Measurements from ENCODE around the gene DNAI2.

DNAI2 gene

DNA sequence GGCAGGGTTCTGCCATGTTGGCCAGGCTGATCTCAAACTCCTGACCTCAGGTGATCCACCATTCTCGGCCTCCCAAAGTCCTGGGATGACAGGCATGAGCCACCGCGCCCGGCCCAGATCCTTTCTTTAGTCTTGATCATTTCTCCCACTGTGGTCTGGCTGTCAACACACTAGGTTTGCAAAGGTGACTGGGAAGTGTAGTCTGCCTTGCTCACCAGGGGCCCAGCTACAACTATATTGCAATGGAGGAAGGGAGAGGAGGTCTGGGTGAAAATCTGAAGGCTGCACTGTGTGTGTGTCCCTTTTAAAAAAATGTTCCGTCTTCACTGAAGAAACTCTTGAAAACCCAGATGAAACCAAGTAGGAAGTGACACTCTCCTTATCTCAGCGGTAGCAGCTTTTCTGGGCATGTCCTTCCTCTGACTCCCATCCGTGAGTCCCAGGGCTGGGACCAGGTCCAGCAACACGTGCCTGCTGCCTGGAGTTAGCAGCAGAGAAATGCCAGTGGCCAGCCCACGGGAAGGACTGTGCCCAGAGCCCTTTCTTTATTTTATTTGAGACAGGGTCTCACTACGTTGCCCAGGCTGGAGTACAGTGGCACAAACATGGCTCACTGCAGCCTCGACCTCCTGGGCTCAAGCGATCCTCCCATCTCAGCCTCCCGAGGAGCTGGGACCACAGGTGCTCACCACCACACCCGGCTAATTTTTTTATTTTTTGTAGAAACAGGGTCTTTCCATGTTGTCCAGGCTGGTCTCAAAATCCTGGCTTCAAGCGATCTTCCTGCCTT is 34.1 kb downstream of the DNAI2 start:
- no peak for FAIRE-seq

DNA sequence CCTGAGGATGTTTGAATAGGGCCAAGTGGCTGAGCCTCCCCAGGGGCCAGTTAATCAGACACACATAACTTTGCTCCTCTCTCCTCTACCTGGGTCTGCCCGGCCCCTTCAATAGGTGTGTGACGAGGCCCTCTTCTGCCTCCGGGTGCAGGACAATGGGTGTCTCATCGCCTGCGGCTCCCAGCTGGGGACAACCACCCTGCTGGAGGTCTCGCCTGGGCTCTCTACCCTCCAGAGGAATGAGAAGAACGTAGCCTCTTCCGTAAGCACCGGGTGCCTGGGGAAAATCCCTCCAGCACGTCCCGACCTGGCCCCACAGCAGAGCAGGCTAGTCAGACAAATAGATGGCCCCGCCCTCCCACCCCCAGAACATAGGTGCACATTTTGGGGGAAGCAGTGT is 35.9 kb downstream of the DNAI2 start:
- no peak for FAIRE-seq

DNA sequence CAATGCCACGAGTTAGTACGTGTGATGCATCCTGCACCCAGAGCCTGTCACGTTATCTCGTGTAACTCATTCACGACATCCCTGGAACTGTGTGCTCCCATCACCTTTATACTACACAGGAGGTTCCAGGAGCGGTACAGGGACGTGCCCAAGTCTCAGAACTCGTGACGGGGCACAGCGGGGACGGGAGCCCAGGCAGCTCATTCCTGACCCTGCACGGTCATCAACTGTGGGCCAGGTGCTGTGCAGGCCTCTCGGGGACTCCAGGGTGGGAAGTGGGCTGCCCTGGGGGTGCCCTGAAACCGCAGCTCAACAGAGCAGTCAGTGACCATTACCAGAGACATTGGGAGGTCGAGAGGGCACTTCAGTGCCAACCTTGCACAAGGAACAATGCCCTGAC is 40.8 kb downstream of the DNAI2 start:
- FAIRE-seq = no peak

DNA sequence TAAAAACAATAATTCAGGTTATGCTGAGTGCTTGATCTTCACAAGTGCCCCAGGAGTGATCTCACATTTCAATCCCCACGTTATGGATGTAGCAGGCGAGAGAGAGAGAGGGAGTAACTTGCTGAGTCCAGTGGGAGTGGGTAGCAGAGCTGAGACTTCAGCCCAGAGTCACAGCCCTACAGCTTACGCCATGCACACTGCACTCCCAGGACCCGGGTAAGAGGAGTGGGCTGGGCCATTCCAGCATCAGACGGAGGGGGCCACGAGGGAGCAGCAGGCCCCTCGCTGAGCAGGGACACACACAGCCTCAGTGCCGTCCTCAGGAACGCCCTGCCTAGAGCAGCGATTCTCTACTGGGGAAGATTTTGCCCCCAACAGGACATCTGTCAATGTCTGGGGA is 42.2 kb downstream of the DNAI2 start:
- FAIRE-seq = no peak

DNA sequence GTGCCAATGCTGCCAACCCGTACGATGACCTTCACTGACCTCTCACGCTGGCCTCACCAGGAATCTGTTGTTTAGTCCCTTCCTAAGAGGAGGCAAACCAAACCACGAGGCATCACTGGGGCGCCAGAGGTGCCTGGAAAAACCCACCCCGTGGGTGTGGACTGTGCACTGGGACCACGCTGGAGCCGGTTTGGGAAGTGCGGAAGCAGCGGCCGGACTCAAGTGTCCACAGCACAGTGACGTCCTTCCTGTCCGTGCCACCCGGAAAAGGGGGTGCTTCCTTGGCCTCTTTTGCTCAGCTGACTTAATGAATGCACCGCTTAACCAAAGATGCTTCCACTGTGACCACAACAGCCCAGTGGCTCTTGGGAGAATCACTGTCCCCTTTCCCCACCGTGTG is 43.0 kb downstream of the DNAI2 start:
- FAIRE-seq = no peak

DNA sequence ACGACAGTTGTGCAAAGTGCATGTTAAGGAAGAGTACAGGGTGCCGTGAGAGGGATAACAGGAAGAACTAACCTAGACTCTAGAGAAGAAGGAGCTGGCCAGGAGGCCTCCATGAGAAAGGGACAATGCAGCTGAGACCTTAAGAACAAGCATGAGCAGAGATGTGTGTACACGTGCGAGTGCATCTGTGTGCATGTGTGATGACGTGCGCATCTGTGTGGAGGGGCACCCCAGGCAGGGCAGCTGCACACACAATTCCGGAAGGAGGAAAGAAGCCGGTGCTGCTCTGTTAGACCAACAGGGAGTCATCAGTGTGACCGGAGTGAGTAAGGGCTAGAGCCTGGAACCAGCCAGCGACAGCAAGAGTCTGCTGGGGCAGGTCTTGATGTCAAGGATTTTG is 44.4 kb downstream of the DNAI2 start:
- FAIRE-seq = no peak

DNA sequence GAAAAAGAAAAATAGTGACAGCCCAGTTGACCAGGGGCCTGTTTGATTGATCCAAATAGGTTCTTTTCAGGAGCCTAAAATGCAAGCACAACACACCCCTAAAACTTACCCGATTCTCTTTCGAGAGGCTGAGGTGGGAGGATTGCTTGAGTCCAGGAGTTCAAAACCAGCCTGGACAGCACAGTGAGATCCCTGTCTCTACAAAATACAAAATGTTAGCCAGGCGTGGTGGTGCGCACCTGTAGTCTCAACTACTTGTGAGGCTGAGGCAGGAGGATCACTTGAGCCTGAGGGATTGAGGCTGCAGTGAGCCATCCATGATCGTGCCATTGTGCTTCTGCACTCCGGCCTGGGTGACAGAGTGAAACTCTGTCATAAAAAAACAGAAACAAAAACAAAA is 50.5 kb downstream of the DNAI2 start:
- FAIRE-seq = no peak

DNA sequence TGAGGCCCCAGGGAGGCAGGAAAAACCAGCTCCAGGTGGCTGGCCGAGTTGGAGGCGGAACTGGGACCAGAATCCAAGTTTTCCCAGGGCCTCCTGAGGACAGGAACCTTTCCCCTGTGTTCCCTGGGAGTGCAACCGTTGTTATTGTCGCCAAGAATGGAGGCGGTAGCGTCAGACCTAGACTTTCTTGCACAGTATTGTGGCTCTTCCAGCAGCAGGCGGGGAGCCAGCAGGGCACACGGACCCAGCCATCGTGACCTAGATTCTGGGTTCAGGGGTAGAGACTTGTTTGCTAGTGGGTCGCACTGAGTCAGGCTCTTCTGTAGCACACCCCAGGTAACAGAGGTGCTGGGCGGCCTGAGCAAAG is 51.3 kb downstream of the DNAI2 start:
- no peak for FAIRE-seq

DNA sequence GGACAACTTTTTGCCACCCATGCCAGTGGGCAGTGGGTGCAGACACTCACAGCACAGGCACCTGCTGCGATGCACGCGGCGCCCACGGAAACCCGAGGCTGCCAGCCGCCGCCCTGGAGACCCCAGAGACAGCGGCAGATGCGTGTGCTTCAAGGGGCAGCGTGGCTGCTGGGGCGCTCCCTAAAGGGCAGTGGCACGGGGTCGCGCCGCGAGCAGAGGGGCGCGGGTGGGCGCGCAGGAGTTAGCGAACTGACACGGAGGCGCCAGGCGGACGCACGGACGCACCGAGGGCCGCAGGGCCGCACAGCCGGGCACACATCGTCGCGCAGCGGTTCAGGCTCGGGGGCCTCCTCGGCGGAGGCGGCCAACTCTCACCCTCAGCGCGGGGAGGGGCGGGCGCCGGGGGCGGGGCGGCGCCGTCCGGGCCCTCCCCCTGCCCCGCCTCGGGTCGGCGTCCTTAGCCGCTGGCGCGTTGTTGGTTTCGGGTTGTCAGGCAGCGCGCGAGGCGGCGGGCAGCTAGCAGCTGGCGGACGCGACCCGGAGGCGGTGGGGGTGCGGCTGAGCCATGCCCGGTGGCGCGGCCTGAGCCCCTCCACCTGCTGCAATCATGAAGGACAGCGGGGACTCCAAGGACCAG is 51.8 kb downstream of the DNAI2 start, which contains the start of gene KIF19:
KIF19 (plus strand) TSS at position 484 of the 637 bp plus-strand sequence; CDS start at position 608, 124 bp downstream.
- FAIRE-seq = no peak

DNA sequence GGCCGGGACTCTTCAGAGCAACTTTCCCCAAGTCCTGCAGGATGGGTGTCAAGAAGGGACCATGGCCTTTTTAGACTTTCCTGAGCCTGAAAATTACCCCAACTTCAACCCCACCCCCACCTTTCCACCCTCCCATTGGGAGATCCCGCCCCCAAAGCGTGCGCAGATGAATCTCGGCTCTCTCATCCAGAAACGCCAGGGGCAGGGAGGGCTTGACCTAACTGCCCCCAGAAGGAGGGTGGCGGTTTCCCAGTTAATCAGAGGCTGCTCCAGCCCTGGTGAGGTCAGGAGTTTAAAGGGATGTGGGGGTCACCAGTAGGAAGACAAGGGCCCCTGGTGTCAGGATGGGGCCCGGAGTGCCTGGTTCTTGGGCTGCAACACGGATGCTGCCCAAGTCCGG is 52.5 kb downstream of the DNAI2 start:
- FAIRE-seq = no peak

DNA sequence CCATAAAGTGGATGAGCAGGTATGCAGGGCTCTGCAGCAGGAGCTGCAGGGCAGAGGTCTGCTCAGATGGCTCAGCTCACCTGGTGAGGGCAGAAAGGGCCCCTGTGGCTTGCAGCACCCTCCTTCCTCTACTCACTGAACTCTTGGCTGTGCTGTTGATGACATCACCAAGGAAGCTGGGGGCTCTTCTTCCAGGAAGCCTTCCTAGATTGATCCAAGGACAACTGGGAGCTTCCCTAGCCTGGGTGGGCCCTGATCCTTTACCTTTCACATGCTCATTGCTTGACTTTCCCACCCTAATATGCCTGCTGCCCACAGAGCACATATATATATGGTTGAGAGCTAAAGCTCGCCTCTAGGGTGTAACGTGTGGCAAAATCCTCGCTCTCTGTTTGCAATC is 54.5 kb downstream of the DNAI2 start:
- no peak for FAIRE-seq

DNA sequence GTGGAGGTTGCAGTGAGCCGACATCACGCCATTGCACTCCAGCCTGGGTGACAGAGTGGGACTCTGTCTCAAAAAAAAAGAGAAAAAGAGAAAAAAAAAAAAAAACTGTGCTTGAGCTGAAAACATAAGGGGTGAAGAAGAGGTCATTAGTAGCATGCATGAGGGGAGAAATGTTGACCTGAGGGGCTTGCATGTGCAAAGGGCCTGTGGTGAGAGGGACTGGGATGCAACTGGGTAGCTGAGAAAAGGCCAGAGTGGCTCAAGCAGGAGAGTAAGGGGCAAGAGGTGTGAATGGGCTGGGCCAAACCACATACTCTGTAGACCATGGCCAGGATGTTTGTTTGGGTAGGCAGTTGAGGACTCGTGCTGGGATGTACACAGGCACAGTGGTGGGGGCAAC is 55.3 kb downstream of the DNAI2 start:
- no peak for FAIRE-seq

DNA sequence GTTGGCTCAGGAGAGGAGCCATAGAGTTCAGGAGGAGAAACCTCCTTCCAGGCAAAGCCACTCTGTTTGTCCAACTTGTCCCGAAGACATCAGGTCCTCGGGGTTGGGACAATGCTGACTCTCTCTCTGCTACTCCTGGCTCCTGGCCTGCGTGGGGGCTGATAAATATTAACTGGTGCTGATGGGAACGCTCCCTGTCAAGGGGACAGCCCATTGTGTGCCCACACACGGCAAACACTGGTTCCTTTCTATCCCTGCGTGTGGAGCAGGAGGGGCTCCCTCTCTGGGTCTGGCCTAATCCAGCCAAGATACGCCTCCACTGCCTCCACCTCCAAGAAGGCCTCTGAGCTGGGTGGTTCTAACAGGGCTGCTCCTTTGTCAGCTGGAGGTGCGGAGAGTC is 56.4 kb downstream of the DNAI2 start:
- FAIRE-seq = no peak

DNA sequence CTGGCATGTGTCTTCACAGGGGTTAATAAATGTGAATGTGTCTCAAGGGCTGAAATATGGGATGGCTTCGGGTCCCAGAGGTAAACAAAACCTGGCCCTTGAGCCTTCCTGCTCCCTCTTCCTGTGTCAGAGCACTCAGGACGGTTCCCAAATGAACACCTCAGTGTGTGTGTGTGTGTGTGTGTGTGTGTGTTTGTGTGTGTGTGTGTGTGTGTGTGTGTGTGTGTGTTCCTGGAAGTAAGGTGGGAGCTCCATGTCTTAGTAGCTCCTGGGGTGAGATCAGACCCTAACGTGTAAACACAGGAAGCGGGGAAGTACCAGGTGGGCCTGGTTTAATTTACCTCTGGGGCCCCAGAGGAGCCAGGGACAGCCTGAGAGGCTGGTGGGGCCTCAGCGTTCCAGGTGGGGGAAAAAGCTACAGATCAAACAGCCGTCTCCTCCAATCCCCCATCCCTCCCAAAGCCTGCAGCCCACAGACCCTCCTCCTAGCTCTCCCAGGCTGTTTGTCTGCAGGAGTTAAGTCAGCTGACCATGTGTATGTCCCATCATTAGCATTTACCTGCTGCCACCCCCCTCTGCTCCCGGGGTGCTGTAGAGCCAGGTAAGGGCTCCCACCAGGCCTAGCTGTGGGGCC is 58.1 kb downstream of the DNAI2 start:
- FAIRE-seq = no peak

DNA sequence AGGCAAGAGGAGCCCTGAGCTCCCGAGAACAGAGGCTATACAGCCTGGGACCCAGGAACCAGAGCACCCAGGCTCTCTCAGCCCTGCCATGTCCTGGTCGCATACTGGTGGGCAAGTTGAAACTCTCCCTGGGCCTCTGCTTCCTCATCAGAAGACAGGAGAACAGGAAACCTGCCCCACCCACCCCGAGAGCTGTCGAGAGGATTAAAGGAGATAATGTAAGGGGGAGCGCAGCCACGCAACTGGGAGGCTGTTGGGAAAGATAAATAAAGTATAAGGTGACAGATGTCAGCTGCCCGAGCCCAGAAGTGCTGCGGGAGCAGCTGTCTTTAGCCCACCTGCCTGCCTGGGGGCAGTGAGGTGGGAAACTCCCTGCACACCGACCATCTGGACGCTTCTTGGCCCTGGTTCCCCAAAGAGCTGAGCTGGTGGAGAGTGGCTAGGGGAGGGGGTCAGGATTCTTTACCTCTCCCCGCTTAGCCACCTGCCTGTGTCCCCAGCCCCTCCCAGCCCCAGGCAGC is 58.8 kb downstream of the DNAI2 start:
- no peak for FAIRE-seq

DNA sequence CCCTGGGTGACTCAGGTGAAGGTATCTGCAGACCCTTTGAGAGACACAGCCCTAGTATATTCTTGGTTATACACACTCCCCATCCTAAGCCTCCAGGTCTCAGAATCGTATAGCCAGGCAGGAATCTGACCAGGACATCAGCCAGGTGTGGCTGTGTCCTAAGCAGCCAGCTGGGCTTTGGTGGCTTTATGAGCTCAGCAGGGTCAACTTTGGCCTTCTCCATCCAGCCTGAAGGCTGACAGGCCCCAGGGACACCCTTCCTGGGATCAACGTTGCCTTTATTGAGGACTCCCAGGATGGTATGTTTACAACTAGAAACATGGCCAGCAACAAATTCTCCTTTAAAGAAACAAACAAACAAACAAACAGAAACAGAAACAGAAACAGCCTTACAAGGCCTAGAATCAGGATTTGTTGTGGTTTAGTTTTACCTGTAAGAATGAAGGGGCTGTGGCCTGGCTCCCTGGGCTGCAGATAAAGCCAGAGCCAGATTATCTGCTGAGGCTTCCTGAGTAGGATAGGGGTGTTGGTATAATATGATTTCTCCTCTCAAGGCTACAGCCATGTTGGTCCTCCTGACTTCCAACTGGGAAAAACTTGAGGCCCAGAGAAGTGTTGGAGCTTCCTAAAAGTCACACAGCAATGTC is 60.5 kb downstream of the DNAI2 start:
- no peak for FAIRE-seq

DNA sequence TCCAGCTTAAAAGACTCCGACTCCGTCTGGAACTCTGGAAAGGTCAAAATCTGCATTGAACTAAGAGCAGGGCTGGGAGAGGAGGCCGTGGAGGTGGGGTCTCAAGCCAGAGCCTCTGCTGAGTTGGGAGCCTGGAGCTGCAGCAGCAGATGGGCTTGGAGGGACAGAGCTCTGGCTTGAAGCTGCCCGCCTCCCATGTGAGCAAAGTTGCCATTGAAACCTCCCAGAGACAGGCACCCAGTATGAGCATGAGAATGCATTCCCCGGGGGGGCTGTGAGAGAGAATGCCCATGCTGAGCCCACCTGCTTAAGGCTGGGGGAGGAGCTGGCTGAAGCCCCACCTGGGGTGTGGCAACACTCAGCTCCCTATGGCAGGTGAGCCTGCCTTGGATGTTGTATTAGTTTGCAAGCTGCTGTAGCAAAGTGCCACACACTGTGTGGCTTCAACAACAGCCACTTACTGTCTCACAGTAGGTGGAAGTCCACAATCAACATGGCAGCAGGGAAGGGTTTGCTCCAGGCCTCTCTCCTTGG is 61.6 kb downstream of the DNAI2 start:
- FAIRE-seq = no peak

DNA sequence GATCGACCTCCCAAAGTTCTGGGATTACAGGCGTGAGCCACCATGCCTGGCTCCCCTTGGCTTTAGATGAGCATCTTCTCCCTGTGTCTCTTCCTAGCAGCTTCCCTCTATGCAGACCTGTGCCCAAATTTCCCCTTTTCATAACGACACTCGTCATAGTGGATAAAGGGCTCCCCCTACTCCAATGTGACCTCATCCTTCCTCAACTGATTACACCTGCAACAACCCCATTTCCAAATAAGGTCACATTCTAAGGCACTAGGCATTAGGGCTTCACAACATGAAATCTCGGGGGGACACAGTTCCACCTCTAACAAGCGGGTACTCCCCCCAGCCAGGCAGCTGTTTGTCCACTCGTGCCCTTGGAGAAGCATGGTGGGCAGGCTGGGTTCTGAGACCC is 62.3 kb downstream of the DNAI2 start:
- no peak for FAIRE-seq

DNA sequence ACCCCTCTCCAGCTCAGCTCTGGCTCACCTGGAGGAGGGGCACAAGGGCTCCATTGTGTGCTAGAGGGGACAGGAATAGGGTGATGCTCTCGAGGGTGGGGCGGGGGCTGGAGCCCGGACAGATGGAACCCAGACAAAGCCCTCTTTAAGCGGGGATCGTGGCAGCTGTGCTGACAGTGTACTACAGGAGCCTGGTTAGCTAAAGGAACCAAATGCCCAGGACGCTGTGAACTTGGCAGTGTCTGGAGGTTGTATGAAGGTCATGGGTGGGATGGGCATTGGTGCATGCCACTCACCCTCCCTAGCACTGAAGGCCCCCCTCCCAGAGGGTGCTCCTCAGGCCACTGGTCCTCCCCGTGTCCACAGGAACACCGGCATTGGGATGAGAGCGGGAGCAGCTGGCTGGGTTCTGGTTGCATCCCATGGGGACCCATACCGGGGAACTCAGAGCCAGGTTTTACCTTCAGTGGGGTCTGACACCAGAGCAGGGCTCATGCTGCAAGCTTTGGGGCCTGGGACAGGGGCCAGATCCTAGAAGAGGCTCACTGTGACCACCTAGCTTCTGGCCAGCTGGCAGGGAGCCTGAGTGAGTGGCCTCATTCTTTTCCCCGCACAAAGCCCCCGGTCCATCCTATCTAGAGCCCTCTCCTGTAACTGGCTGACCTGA is 63.9 kb downstream of the DNAI2 start:
- no peak for FAIRE-seq

DNA sequence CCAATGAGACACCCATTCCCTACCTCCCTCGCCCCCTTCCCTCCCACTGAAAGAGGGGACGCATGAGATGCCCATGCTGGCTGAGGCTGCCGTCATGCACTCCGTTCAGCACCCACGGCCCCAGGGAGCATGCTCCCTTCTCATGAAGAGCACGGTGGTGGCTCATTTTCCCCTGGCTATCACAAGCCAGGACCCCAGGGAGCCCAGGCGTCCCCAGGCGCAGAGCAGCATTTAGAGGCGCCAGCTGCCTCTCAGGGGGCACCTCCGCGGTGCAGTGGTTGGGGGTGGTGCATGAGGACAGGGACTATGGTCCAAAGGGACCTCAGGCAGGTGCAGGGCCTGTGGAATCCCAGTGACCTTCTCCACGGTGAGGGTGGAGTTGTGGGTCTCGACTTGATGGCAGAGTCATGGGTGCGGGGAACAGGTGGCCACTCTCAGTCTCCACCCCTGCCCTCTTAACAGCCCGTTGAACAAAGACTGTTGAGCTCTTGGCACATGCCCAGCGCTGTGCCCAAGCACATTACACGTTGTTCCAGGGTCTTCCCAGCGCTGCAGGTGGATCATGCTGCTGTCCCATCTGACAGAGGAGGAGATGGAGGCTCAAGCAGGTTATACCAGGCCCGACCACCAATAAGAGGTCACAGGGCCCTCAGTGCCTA is 65.6 kb downstream of the DNAI2 start:
- no peak for FAIRE-seq

DNA sequence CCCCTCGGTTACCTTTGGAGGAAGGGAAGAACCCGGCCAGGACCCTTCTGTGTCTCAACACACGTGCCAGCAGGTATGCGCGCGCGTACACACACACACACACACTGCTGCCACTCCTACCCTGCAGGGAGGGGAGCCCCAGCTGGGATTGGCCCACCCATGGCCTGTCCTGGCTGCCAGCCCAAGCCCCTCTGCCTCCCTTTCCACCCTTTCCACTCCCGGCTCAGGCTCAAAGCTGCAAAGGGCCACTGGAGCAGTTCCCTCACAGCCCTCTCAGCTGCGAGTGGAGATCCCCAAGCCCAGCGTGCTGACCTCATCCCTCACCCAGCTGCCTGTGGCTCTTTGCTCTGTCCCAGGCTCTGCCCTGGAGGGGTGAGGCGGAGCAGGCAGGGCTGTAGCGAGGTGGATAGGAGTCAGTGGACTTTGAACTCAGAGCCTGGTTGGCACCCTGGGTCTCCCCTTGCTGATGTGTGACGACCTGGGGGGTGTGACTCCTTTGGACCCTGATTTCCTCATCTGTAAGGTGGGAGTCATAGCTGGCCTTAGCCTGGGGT is 66.5 kb downstream of the DNAI2 start:
- no peak for FAIRE-seq

DNA sequence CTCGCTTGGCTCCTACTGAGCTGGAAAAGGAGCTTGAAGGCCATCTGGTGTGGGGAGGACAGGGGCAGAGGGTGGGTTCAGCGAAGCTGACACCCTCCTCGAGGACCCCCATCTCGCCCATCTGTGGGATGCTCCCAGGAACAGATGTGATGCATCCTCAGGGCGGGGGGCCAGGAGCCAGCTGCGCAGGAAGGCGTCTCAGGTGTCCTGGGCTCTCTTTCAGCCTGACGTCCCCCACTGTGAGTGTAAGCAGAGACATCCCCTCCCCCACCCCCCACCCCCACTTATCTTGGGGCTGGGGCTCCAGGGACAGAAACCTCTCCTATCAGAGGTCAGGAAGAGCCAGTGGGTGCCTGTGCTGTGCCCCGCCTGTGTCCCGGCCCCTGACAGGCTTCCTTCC is 68.2 kb downstream of the DNAI2 start:
- FAIRE-seq = no peak
